Mesenteric fat pad (tissue), 1 donor: ENCODE data around the gene CCDC43. TPM values are rescaled to one million over a fixed set of nuclear protein-coding genes. Genes with fewer than 3 reads are reported as not detected.
A peak's percentile ranks its signal among the peaks of the same experiment; 100 is the strongest.

ENCODE experiments used
- DNase-seq: peaks from one replicate; pipeline ENCODE4 v3.0.0-alpha.2; 2020; ENCODE audit warnings: low spot score
- total RNA-seq: library from RNA; stranded (reverse); fragmentation: NEBNext Ultra II Directional; extraction: Animal tissue kit (Norgen Biotek cat#: 25700); gene quantifications from one replicate; pipeline ENCODE4 v1.2.1, GENCODE V29; 2021
- donor health status: DM: yes; HTN: yes; CAD: no.

The CCDC43 gene
- total RNA-seq, 1 donor from 2014 or later, result 16.5 TPM

DNA sequence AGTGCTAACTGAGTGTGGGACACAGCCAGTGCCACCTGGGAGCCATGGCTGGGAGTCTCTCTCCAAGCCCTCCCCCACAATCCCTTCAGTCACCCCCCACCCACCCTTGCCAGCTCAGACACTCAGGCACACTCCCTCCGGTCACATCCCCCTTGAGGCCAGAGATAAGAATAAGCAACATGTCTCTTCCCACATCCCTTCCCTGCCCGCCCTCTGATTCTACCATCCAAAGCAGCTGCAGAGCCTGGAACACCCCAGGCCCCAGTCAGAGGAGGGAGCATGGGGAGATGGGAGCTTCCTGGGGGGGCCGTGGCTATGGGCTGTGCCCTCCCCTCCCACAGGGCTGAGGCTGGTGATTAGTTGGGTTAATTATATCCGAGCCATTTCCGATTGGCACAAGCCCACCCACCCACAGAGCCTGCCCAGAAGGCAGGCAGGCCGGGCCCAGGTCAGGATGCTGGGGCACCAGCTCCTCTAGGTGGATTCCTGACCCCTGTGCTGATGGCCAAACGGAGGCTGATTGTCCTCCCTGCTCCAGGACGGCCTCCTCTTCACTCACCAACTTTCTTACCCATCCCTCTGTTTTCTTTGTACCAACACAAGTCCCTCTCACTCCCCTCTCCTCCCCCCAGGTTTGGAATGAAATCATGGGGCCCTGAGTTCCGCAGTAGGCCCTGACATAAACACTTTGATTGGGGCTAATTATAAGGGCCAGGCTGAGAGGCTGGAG is 61.9 kb downstream of the CCDC43 start:
- peak; percentile 47 for DNase-seq

Other genes with a start within 250 kb of the CCDC43 start
- gene GPATCH8, start 186.4 kb downstream of the CCDC43 start, total RNA-seq, result 38.1 TPM
- 3.9 TPM for gene FZD2, start 132.3 kb downstream of the CCDC43 start, total RNA-seq
- gene MEIOC, start 33.3 kb downstream of the CCDC43 start, total RNA-seq, result not detected
- 5.2 TPM for gene DBF4B, start 18.9 kb upstream of the CCDC43 start, total RNA-seq
- 0.67 TPM for gene ADAM11, start 69.2 kb upstream of the CCDC43 start, total RNA-seq
- gene GJC1, start 140.5 kb upstream of the CCDC43 start, total RNA-seq, result 17.1 TPM
- 1.3 TPM for gene HIGD1B, start 158.1 kb upstream of the CCDC43 start, total RNA-seq
- 104 TPM for gene EFTUD2, start 209.7 kb upstream of the CCDC43 start, total RNA-seq
- 1.3 TPM for gene GFAP, start 225.7 kb upstream of the CCDC43 start, total RNA-seq